ENCODE results near the gene TMEM150A. TPM values are rescaled to one million over a fixed set of nuclear protein-coding genes. Genes with fewer than 3 reads are reported as not detected.
"Not testable (repeated sequence)": the region's sequence is repeated elsewhere in the genome, so short reads cannot be mapped to it uniquely, and the experiment has no call there.

Gene TMEM150A
- total RNA-seq, 1 experiment from 2014 or later = 13.3 TPM

- H2AFZ ChIP-seq (ENCODE audit: low read length) = peak within 1 kb of the TSS; percentile 31; the same call in 1 of the 2 replicates
- H3K4me2 ChIP-seq (ENCODE audit: low read depth, low read length, poor library complexity, severe bottlenecking) = peak within 1 kb of the TSS; percentile 99
- no peaks in the 10 kb centered on the region for H3K9me3 ChIP-seq (ENCODE audit: low read length)
- peaks cover 34% of the 10 kb centered on the region for H3K79me2 ChIP-seq (ENCODE audit: low read length)
- peak within 1 kb of the TSS; percentile 72 for H3K4me3 ChIP-seq (ENCODE audit: low read length)
- peak within 1 kb of the TSS; percentile 58 for H3K27ac ChIP-seq (ENCODE audit: low read length)
- no peaks in the 10 kb centered on the region for H3K9me2 ChIP-seq (replicated peaks; ENCODE audit: insufficient read depth, low read length)
- H3K4me1 ChIP-seq (ENCODE audit: low read length) = peaks cover 29% of the 10 kb centered on the region
- DNase-seq = peak; percentile 100
- peaks cover 11% of the 10 kb centered on the region for H3K36me3 ChIP-seq (ENCODE audit: insufficient read depth, low read length)
- H3K27me3 ChIP-seq (ENCODE audit: low read length) = no peaks in the 10 kb centered on the region
- peak within 1 kb of the TSS; percentile 80 for H3K9ac ChIP-seq (ENCODE audit: low read length)
- no peaks in the 10 kb centered on the region for H4K20me1 ChIP-seq (ENCODE audit: insufficient read depth, low read depth, low read length)
Measured at GRCh38 chr2:85561280-85562212, 41.0 kb downstream of the TMEM150A start, which contains the start of gene GGCX. GGCX (minus strand) TSS chr2:85561493; CDS start chr2:85561428, 65 bp downstream.

- Histone ChIP-seq H3K4me1 (ENCODE audit: low read length) (peaks cover 29% of the 10 kb centered on the region), H3K27ac (ENCODE audit: low read length) (no peak overlapping the region), H3K36me3 (ENCODE audit: insufficient read depth, low read length) (peaks cover 11% of the 10 kb centered on the region), H2AFZ (ENCODE audit: low read length) (no peak overlapping the region), H3K79me2 (ENCODE audit: low read length) (peaks cover 34% of the 10 kb centered on the region), H3K4me3 (ENCODE audit: low read length) (peak overlapping the region; percentile 72), H4K20me1 (ENCODE audit: insufficient read depth, low read depth, low read length) (no peaks in the 10 kb centered on the region), H3K4me2 (ENCODE audit: low read depth, low read length, poor library complexity, severe bottlenecking) (peak overlapping the region; percentile 99), H3K9ac (ENCODE audit: low read length) (peak overlapping the region; percentile 80), H3K9me3 (ENCODE audit: low read length) (no peaks in the 10 kb centered on the region), H3K9me2 (replicated peaks; ENCODE audit: insufficient read depth, low read length) (no peaks in the 10 kb centered on the region), H3K27me3 (ENCODE audit: low read length) (no peaks in the 10 kb centered on the region)
- DNase-seq = no peak
Measured at GRCh38 chr2:85560812-85561279, 41.7 kb downstream of the TMEM150A start.

- Histone ChIP-seq H3K36me3 (ENCODE audit: insufficient read depth, low read length) (peaks cover 11% of the 10 kb centered on the region), H3K4me3 (ENCODE audit: low read length) (peak overlapping the region; percentile 72), H3K9ac (ENCODE audit: low read length) (peak overlapping the region; percentile 80), H3K4me2 (ENCODE audit: low read depth, low read length, poor library complexity, severe bottlenecking) (peak overlapping the region; percentile 99), H3K79me2 (ENCODE audit: low read length) (peaks cover 34% of the 10 kb centered on the region), H3K4me1 (ENCODE audit: low read length) (peaks cover 29% of the 10 kb centered on the region)
- H2AFZ ChIP-seq (ENCODE audit: low read length); H3K27me3 ChIP-seq (ENCODE audit: low read length); H3K27ac ChIP-seq (ENCODE audit: low read length); H4K20me1 ChIP-seq (ENCODE audit: insufficient read depth, low read depth, low read length); DNase-seq; H3K9me3 ChIP-seq (ENCODE audit: low read length); H3K9me2 ChIP-seq (replicated peaks; ENCODE audit: insufficient read depth, low read length): not testable (repeated sequence)
Measured at GRCh38 chr2:85560403-85560726, 42.1 kb downstream of the TMEM150A start.

GRCh38 chr2:85558160-85558559, 44.3 kb downstream of the TMEM150A start:
- Histone ChIP-seq H3K36me3 (ENCODE audit: insufficient read depth, low read length) (peaks cover 18% of the 10 kb centered on the region), H2AFZ (ENCODE audit: low read length) (no peak overlapping the region), H3K9me3 (ENCODE audit: low read length) (no peaks in the 10 kb centered on the region), H3K4me3 (ENCODE audit: low read length) (no peak overlapping the region), H3K27me3 (ENCODE audit: low read length) (no peaks in the 10 kb centered on the region), H3K9me2 (replicated peaks; ENCODE audit: insufficient read depth, low read length) (no peaks in the 10 kb centered on the region), H3K27ac (ENCODE audit: low read length) (no peak overlapping the region), H3K79me2 (ENCODE audit: low read length) (peaks cover 34% of the 10 kb centered on the region), H4K20me1 (ENCODE audit: insufficient read depth, low read depth, low read length) (no peaks in the 10 kb centered on the region), H3K4me2 (ENCODE audit: low read depth, low read length, poor library complexity, severe bottlenecking) (no peak overlapping the region), H3K9ac (ENCODE audit: low read length) (no peak overlapping the region), H3K4me1 (ENCODE audit: low read length) (peaks cover 25% of the 10 kb centered on the region)
- no peak for DNase-seq

GRCh38 chr2:85557130-85557529, 45.4 kb downstream of the TMEM150A start:
- H3K27ac ChIP-seq (ENCODE audit: low read length) = no peak overlapping the region
- no peak overlapping the region for H3K4me3 ChIP-seq (ENCODE audit: low read length)
- H3K4me1 ChIP-seq (ENCODE audit: low read length) = peaks cover 20% of the 10 kb centered on the region
- no peaks in the 10 kb centered on the region for H3K9me3 ChIP-seq (ENCODE audit: low read length)
- H3K36me3 ChIP-seq (ENCODE audit: insufficient read depth, low read length) = peaks cover 24% of the 10 kb centered on the region
- H2AFZ ChIP-seq (ENCODE audit: low read length) = no peak overlapping the region
- no peaks in the 10 kb centered on the region for H3K27me3 ChIP-seq (ENCODE audit: low read length)
- no peaks in the 10 kb centered on the region for H3K9me2 ChIP-seq (replicated peaks; ENCODE audit: insufficient read depth, low read length)
- H4K20me1 ChIP-seq (ENCODE audit: insufficient read depth, low read depth, low read length) = no peaks in the 10 kb centered on the region
- no peak for DNase-seq
- no peak overlapping the region for H3K9ac ChIP-seq (ENCODE audit: low read length)
- H3K79me2 ChIP-seq (ENCODE audit: low read length) = peaks cover 34% of the 10 kb centered on the region
- H3K4me2 ChIP-seq (ENCODE audit: low read depth, low read length, poor library complexity, severe bottlenecking) = no peak overlapping the region

- Histone ChIP-seq H3K36me3 (ENCODE audit: insufficient read depth, low read length) (peaks cover 36% of the 10 kb centered on the region), H3K4me3 (ENCODE audit: low read length) (no peak overlapping the region), H2AFZ (ENCODE audit: low read length) (no peak overlapping the region), H3K79me2 (ENCODE audit: low read length) (peaks cover 23% of the 10 kb centered on the region), H3K27me3 (ENCODE audit: low read length) (no peaks in the 10 kb centered on the region), H3K9me3 (ENCODE audit: low read length) (no peaks in the 10 kb centered on the region), H3K9me2 (replicated peaks; ENCODE audit: insufficient read depth, low read length) (no peaks in the 10 kb centered on the region), H4K20me1 (ENCODE audit: insufficient read depth, low read depth, low read length) (no peaks in the 10 kb centered on the region), H3K4me2 (ENCODE audit: low read depth, low read length, poor library complexity, severe bottlenecking) (no peak overlapping the region), H3K27ac (ENCODE audit: low read length) (no peak overlapping the region), H3K4me1 (ENCODE audit: low read length) (peaks cover 10% of the 10 kb centered on the region), H3K9ac (ENCODE audit: low read length) (no peak overlapping the region)
- no peak for DNase-seq
Measured at GRCh38 chr2:85554980-85555612, 47.4 kb downstream of the TMEM150A start.

GRCh38 chr2:85553184-85553583, 49.3 kb downstream of the TMEM150A start:
- Histone ChIP-seq H3K27ac (ENCODE audit: low read length) (no peak overlapping the region), H2AFZ (ENCODE audit: low read length) (no peak overlapping the region), H4K20me1 (ENCODE audit: insufficient read depth, low read depth, low read length) (no peaks in the 10 kb centered on the region), H3K79me2 (ENCODE audit: low read length) (peaks cover 5% of the 10 kb centered on the region), H3K36me3 (ENCODE audit: insufficient read depth, low read length) (peaks cover 27% of the 10 kb centered on the region), H3K9me2 (replicated peaks; ENCODE audit: insufficient read depth, low read length) (no peaks in the 10 kb centered on the region), H3K4me2 (ENCODE audit: low read depth, low read length, poor library complexity, severe bottlenecking) (no peak overlapping the region), H3K4me1 (ENCODE audit: low read length) (peaks cover 5% of the 10 kb centered on the region), H3K27me3 (ENCODE audit: low read length) (no peaks in the 10 kb centered on the region), H3K4me3 (ENCODE audit: low read length) (no peak overlapping the region), H3K9me3 (ENCODE audit: low read length) (no peaks in the 10 kb centered on the region), H3K9ac (ENCODE audit: low read length) (no peak overlapping the region)
- DNase-seq = no peak

Measured in Karpas-422 (cell line).